ENCODE data around the gene BRD3OS. TPM values are rescaled to one million over a fixed set of nuclear protein-coding genes. Genes with fewer than 3 reads are reported as not detected.

The BRD3OS gene
- total RNA-seq, 1 donor from 2014 or later, result 20.2 TPM

- FAIRE-seq (no peak), DNase-seq (ENCODE audit: low read depth) (no peak)
- H3K4me3 ChIP-seq (ENCODE audit: insufficient read depth, low read depth, low read length), result no peak overlapping the region
- H3K79me2 ChIP-seq (ENCODE audit: insufficient read depth, low read length), result peaks cover 89% of the 10 kb centered on the region
- H3K27ac ChIP-seq (ENCODE audit: low read depth, low read length), result no peak overlapping the region
- H3K4me1 ChIP-seq (ENCODE audit: insufficient read depth, low read length), result peaks cover 46% of the 10 kb centered on the region
- peaks cover 95% of the 10 kb centered on the region for H4K20me1 ChIP-seq (ENCODE audit: insufficient read depth, low read length)
- H3K4me3 Mint-ChIP-seq (ENCODE audit: unreplicated experiment), result no peak overlapping the region
- no peak overlapping the region for H3K9ac ChIP-seq (ENCODE audit: low read length)
- peak overlapping the region; percentile 64 for H3K4me2 ChIP-seq (ENCODE audit: low read length)
- no peak overlapping the region for H2AFZ ChIP-seq (ENCODE audit: low read depth, low read length)
- H3K36me3 ChIP-seq (ENCODE audit: insufficient read depth, low read length), result no peaks in the 10 kb centered on the region
- H3K9me3 Mint-ChIP-seq (ENCODE audit: unreplicated experiment), result no peaks in the 10 kb centered on the region
- peaks cover 4% of the 10 kb centered on the region for H3K36me3 Mint-ChIP-seq (ENCODE audit: low read depth, unreplicated experiment)
- H3K4me1 Mint-ChIP-seq (ENCODE audit: low read depth, unreplicated experiment), result peaks cover 13% of the 10 kb centered on the region
- TF ChIP-seq CTCF (IDR thresholded peaks at IDR 0.05; ENCODE audit: insufficient read depth, low read depth, low read length) (no peak), EZH2 (IDR thresholded peaks at IDR 0.05; ENCODE audit: insufficient read depth, low read length) (no peak)
- no peak overlapping the region for H3K27ac Mint-ChIP-seq (ENCODE audit: unreplicated experiment)
- H3K9me3 ChIP-seq (ENCODE audit: insufficient read depth, low read depth, low read length), result no peaks in the 10 kb centered on the region
- H3K27me3 Mint-ChIP-seq (ENCODE audit: low read depth, unreplicated experiment), result no peaks in the 10 kb centered on the region
- H3K27me3 ChIP-seq (ENCODE audit: insufficient read depth, low read length), result no peaks in the 10 kb centered on the region
Observed at GRCh38 chr9:134056483-134057306, 31.4 kb downstream of the BRD3OS start.

DNA sequence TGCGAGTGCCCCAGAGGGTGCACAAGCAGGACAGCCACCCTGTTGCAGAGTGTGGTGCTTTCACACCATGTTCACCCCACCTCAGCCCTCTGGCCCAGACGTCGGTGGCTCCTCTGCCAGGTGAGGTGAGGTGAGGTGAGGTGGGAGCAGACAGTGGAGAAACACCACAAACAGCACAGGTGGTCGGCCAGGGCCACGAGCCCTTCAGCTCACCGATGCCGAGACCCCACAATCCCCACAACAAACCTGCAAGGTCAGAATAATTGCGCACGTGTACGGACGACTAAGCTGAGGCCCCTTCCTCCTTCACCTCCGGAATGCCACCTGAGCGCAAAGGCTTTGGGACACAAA, 32.0 kb downstream of the BRD3OS start:
- H3K4me1 Mint-ChIP-seq (ENCODE audit: low read depth, unreplicated experiment), result peaks cover 14% of the 10 kb centered on the region
- DNase-seq (ENCODE audit: low read depth) (no peak), FAIRE-seq (no peak)
- H3K36me3 Mint-ChIP-seq (ENCODE audit: low read depth, unreplicated experiment), result peaks cover 4% of the 10 kb centered on the region
- Histone ChIP-seq H3K4me2 (ENCODE audit: low read length) (no peak overlapping the region), H3K9ac (ENCODE audit: low read length) (no peak overlapping the region), H3K79me2 (ENCODE audit: insufficient read depth, low read length) (peaks cover 94% of the 10 kb centered on the region), H3K27me3 (ENCODE audit: insufficient read depth, low read length) (no peaks in the 10 kb centered on the region), H3K4me1 (ENCODE audit: insufficient read depth, low read length) (peaks cover 46% of the 10 kb centered on the region), H4K20me1 (ENCODE audit: insufficient read depth, low read length) (peaks cover 100% of the 10 kb centered on the region), H3K9me3 (ENCODE audit: insufficient read depth, low read depth, low read length) (no peaks in the 10 kb centered on the region), H3K27ac (ENCODE audit: low read depth, low read length) (no peak overlapping the region), H3K4me3 (ENCODE audit: insufficient read depth, low read depth, low read length) (no peak overlapping the region), H3K36me3 (ENCODE audit: insufficient read depth, low read length) (no peaks in the 10 kb centered on the region), H2AFZ (ENCODE audit: low read depth, low read length) (no peak overlapping the region)
- H3K27ac Mint-ChIP-seq (ENCODE audit: unreplicated experiment), result no peak overlapping the region
- H3K4me3 Mint-ChIP-seq (ENCODE audit: unreplicated experiment), result no peak overlapping the region
- H3K27me3 Mint-ChIP-seq (ENCODE audit: low read depth, unreplicated experiment), result no peaks in the 10 kb centered on the region
- TF ChIP-seq CTCF (IDR thresholded peaks at IDR 0.05; ENCODE audit: insufficient read depth, low read depth, low read length), result no peak
- TF ChIP-seq EZH2 (IDR thresholded peaks at IDR 0.05; ENCODE audit: insufficient read depth, low read length), result no peak
- no peaks in the 10 kb centered on the region for H3K9me3 Mint-ChIP-seq (ENCODE audit: unreplicated experiment)

All from astrocyte (in vitro differentiated cells and primary cell).